HEK293 (cell line): ENCODE data around the gene APCDD1.

Experiments
- CTCF ChIA-PET: fragments of 350-600 bp; formaldehyde crosslinking; extraction: SDS; loops from one replicate; lab custom pipeline; 2021; ENCODE audit warnings: antibody characterized with exemption; lab: Yijun Ruan, JAX
- POLR2A ChIA-PET: fragments of 300-600 bp; formaldehyde crosslinking; extraction: SDS; loops from one replicate; lab custom pipeline; 2020; ENCODE audit warnings: antibody characterized with exemption, inconsistent platforms; lab: Yijun Ruan, JAX
- H3K27ac ChIP-seq: fragments of 200-500 bp; sonication (Bioruptor generic); 2 replicates; pipeline ENCODE4 v1.5.1; 2014; ENCODE audit warnings: low read depth, low read length, control low read depth, inconsistent platforms; ENCODE audit errors: extremely low read depth
- H3K36me3 ChIP-seq, 2 experiments: fragments of 200-500 bp in 1 of 2; sonication (Bioruptor generic) in 1 of 2; 1 replicate in 1 of 2; 2 replicates in 1 of 2; pipeline ENCODE4 v1.5.1; 2014 to 2017; ENCODE audit warnings: inconsistent platforms in 2 of 2, low read length in 2 of 2; ENCODE audit not compliant: control insufficient read depth in 2 of 2, insufficient read depth in 1 of 2
- H3K4me1 ChIP-seq: fragments of 200-500 bp; sonication (Bioruptor generic); 2 replicates; pipeline ENCODE4 v1.5.1; 2014; ENCODE audit warnings: mild to moderate bottlenecking, low read length, inconsistent platforms; ENCODE audit not compliant: control insufficient read depth, insufficient read depth
- H3K4me3 ChIP-seq: 2 replicates; pipeline ENCODE4 v1.5.1; 2011; ENCODE audit warnings: low read depth, mild to moderate bottlenecking, control low read depth, low read length, moderate library complexity
- H3K9me3 ChIP-seq: fragments of 200-500 bp; sonication (Bioruptor generic); 2 replicates; pipeline ENCODE4 v1.5.1; 2014; ENCODE audit warnings: low read depth, low read length, inconsistent platforms; ENCODE audit not compliant: control insufficient read depth, insufficient read depth
- ELK4 ChIP-seq: IDR thresholded peaks from 2 replicates; pipeline ENCODE4 v1.6.1; 2011; ENCODE audit warnings: mild to moderate bottlenecking, low read depth, low read length, borderline replicate concordance
- HOXC10 ChIP-seq: sonication (generic); formaldehyde crosslinking; IDR thresholded peaks from 2 replicates; pipeline ENCODE4 v1.8.1; 2023; ENCODE audit warnings: mild to moderate bottlenecking, missing genetic modification reagents
- KLF7 ChIP-seq: fragments of 450-650 bp; formaldehyde crosslinking; IDR thresholded peaks from 2 replicates; pipeline ENCODE4 v1.5.1; 2016; ENCODE audit warnings: missing biosample characterization, missing genetic modification characterization, borderline replicate concordance
- RBAK ChIP-seq: fragments of 450-650 bp; formaldehyde crosslinking; IDR thresholded peaks from 2 replicates; pipeline ENCODE4 v1.5.1; 2016; ENCODE audit warnings: missing biosample characterization, missing genetic modification characterization
- ZBTB21 ChIP-seq: fragments of 450-650 bp; formaldehyde crosslinking; IDR thresholded peaks from 2 replicates; pipeline ENCODE4 v1.5.1; 2017; ENCODE audit warnings: missing biosample characterization, missing genetic modification characterization
- ZNF132 ChIP-seq: fragments of 450-650 bp; formaldehyde crosslinking; IDR thresholded peaks from 2 replicates; pipeline ENCODE4 v1.5.1; 2017; ENCODE audit warnings: missing biosample characterization, missing genetic modification characterization, borderline replicate concordance
- ZNF138 ChIP-seq: fragments of 450-650 bp; formaldehyde crosslinking; IDR thresholded peaks from 2 replicates; pipeline ENCODE4 v1.5.1; 2016; ENCODE audit warnings: missing biosample characterization, missing genetic modification characterization, borderline replicate concordance
- ZNF19 ChIP-seq: fragments of 450-650 bp; formaldehyde crosslinking; IDR thresholded peaks from 2 replicates; pipeline ENCODE4; 2016; ENCODE audit warnings: missing biosample characterization, missing genetic modification characterization, low read depth
- ZNF221 ChIP-seq: fragments of 450-650 bp; formaldehyde crosslinking; IDR thresholded peaks from 2 replicates; pipeline ENCODE4 v1.5.1; 2017; ENCODE audit warnings: missing biosample characterization, missing genetic modification characterization, borderline replicate concordance
- ZNF529 ChIP-seq: fragments of 450-650 bp; formaldehyde crosslinking; IDR thresholded peaks from 2 replicates; pipeline ENCODE4 v1.5.1; 2017; ENCODE audit warnings: missing genetic modification characterization, missing biosample characterization; ENCODE audit not compliant: insufficient replicate concordance
- ZNF776 ChIP-seq: fragments of 450-650 bp; formaldehyde crosslinking; IDR thresholded peaks from 2 replicates; pipeline ENCODE4 v1.5.0; 2017; ENCODE audit warnings: missing biosample characterization, missing genetic modification characterization, borderline replicate concordance
- ZSCAN18 ChIP-seq: fragments of 450-650 bp; formaldehyde crosslinking; IDR thresholded peaks from 2 replicates; pipeline ENCODE4 v1.5.1; 2016; ENCODE audit warnings: missing biosample characterization, missing genetic modification characterization
- TF ChIP-seq, protein P1 (sequence below): fragments of 450-650 bp; formaldehyde crosslinking; IDR thresholded peaks from 2 replicates; pipeline ENCODE4 v1.5.1; 2016; ENCODE audit warnings: missing biosample characterization, missing genetic modification characterization, borderline replicate concordance
- TF ChIP-seq, protein P2 (sequence below): fragments of 450-650 bp; formaldehyde crosslinking; IDR thresholded peaks from 2 replicates; pipeline ENCODE4 v1.5.1; 2017; ENCODE audit warnings: missing biosample characterization, missing genetic modification characterization
- TF ChIP-seq, protein P3 (sequence below): fragments of 450-650 bp; IDR thresholded peaks from 2 replicates; pipeline ENCODE4 v1.5.1; 2018; ENCODE audit warnings: missing biosample characterization, missing genetic modification characterization
- TF ChIP-seq, protein P4 (sequence below): fragments of 450-650 bp; formaldehyde crosslinking; conservative IDR thresholded peaks from 2 replicates; pipeline ENCODE4 v1.5.1; 2016; ENCODE audit warnings: low read depth, missing biosample characterization, missing genetic modification characterization

Gene APCDD1

DNA sequence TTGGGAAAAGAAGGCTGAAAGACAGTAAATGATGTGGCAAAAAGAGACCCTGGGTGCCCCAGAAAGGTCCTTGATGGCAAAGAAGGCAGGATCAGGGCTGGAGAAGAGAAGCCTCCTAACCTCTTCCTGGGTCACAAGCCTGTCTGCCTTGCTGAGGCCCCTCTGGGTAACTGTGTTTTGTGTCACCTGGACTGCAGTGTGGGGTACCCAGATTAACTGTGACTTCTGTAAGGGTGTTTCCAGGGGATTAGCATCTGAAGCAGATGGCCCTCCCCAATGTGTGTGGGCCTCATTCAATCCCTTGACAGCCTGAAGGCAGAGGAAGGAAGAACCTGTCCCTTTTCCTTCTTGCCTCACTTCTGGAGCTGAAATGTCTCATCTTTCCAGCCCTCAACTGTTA is 35.6 kb upstream of the APCDD1 start (continued):
- TF ChIP-seq, protein P1, sequence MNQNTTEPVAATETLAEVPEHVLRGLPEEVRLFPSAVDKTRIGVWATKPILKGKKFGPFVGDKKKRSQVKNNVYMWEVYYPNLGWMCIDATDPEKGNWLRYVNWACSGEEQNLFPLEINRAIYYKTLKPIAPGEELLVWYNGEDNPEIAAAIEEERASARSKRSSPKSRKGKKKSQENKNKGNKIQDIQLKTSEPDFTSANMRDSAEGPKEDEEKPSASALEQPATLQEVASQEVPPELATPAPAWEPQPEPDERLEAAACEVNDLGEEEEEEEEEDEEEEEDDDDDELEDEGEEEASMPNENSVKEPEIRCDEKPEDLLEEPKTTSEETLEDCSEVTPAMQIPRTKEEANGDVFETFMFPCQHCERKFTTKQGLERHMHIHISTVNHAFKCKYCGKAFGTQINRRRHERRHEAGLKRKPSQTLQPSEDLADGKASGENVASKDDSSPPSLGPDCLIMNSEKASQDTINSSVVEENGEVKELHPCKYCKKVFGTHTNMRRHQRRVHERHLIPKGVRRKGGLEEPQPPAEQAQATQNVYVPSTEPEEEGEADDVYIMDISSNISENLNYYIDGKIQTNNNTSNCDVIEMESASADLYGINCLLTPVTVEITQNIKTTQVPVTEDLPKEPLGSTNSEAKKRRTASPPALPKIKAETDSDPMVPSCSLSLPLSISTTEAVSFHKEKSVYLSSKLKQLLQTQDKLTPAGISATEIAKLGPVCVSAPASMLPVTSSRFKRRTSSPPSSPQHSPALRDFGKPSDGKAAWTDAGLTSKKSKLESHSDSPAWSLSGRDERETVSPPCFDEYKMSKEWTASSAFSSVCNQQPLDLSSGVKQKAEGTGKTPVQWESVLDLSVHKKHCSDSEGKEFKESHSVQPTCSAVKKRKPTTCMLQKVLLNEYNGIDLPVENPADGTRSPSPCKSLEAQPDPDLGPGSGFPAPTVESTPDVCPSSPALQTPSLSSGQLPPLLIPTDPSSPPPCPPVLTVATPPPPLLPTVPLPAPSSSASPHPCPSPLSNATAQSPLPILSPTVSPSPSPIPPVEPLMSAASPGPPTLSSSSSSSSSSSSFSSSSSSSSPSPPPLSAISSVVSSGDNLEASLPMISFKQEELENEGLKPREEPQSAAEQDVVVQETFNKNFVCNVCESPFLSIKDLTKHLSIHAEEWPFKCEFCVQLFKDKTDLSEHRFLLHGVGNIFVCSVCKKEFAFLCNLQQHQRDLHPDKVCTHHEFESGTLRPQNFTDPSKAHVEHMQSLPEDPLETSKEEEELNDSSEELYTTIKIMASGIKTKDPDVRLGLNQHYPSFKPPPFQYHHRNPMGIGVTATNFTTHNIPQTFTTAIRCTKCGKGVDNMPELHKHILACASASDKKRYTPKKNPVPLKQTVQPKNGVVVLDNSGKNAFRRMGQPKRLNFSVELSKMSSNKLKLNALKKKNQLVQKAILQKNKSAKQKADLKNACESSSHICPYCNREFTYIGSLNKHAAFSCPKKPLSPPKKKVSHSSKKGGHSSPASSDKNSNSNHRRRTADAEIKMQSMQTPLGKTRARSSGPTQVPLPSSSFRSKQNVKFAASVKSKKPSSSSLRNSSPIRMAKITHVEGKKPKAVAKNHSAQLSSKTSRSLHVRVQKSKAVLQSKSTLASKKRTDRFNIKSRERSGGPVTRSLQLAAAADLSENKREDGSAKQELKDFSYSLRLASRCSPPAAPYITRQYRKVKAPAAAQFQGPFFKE (tag by site-specific recombination), result no peak
- TF ChIP-seq ELK4, result no peak
- no peak for TF ChIP-seq HOXC10 (CRISPR knock-in tag)
- TF ChIP-seq, protein P2, sequence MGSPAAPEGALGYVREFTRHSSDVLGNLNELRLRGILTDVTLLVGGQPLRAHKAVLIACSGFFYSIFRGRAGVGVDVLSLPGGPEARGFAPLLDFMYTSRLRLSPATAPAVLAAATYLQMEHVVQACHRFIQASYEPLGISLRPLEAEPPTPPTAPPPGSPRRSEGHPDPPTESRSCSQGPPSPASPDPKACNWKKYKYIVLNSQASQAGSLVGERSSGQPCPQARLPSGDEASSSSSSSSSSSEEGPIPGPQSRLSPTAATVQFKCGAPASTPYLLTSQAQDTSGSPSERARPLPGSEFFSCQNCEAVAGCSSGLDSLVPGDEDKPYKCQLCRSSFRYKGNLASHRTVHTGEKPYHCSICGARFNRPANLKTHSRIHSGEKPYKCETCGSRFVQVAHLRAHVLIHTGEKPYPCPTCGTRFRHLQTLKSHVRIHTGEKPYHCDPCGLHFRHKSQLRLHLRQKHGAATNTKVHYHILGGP (tag by site-specific recombination), result no peak
- TF ChIP-seq ZNF776 (tag by site-specific recombination), result no peak

- Histone ChIP-seq H3K4me3 (no peak overlapping the region), H3K27ac (no peak overlapping the region), H3K36me3 (no peaks in the 10 kb centered on the region), H3K9me3 (no peaks in the 10 kb centered on the region), H3K4me1 (no peaks in the 10 kb centered on the region)
- ChIA-PET POLR2A (no interaction called here), CTCF (no interaction called here)
- TF ChIP-seq KLF7 (tag by site-specific recombination) (no peak), ZNF19 (no peak), ZNF132 (tag by site-specific recombination) (no peak), ZNF529 (tag by site-specific recombination) (no peak), ZNF138 (tag by site-specific recombination) (no peak), ZBTB21 (tag by site-specific recombination) (no peak), RBAK (no peak), HOXC10 (CRISPR knock-in tag) (no peak), ELK4 (no peak), ZSCAN18 (tag by site-specific recombination) (no peak), ZNF221 (tag by site-specific recombination) (no peak)
- TF ChIP-seq, protein P3, sequence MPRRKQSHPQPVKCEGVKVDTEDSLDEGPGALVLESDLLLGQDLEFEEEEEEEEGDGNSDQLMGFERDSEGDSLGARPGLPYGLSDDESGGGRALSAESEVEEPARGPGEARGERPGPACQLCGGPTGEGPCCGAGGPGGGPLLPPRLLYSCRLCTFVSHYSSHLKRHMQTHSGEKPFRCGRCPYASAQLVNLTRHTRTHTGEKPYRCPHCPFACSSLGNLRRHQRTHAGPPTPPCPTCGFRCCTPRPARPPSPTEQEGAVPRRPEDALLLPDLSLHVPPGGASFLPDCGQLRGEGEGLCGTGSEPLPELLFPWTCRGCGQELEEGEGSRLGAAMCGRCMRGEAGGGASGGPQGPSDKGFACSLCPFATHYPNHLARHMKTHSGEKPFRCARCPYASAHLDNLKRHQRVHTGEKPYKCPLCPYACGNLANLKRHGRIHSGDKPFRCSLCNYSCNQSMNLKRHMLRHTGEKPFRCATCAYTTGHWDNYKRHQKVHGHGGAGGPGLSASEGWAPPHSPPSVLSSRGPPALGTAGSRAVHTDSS, result no peak
- TF ChIP-seq, protein P4, sequence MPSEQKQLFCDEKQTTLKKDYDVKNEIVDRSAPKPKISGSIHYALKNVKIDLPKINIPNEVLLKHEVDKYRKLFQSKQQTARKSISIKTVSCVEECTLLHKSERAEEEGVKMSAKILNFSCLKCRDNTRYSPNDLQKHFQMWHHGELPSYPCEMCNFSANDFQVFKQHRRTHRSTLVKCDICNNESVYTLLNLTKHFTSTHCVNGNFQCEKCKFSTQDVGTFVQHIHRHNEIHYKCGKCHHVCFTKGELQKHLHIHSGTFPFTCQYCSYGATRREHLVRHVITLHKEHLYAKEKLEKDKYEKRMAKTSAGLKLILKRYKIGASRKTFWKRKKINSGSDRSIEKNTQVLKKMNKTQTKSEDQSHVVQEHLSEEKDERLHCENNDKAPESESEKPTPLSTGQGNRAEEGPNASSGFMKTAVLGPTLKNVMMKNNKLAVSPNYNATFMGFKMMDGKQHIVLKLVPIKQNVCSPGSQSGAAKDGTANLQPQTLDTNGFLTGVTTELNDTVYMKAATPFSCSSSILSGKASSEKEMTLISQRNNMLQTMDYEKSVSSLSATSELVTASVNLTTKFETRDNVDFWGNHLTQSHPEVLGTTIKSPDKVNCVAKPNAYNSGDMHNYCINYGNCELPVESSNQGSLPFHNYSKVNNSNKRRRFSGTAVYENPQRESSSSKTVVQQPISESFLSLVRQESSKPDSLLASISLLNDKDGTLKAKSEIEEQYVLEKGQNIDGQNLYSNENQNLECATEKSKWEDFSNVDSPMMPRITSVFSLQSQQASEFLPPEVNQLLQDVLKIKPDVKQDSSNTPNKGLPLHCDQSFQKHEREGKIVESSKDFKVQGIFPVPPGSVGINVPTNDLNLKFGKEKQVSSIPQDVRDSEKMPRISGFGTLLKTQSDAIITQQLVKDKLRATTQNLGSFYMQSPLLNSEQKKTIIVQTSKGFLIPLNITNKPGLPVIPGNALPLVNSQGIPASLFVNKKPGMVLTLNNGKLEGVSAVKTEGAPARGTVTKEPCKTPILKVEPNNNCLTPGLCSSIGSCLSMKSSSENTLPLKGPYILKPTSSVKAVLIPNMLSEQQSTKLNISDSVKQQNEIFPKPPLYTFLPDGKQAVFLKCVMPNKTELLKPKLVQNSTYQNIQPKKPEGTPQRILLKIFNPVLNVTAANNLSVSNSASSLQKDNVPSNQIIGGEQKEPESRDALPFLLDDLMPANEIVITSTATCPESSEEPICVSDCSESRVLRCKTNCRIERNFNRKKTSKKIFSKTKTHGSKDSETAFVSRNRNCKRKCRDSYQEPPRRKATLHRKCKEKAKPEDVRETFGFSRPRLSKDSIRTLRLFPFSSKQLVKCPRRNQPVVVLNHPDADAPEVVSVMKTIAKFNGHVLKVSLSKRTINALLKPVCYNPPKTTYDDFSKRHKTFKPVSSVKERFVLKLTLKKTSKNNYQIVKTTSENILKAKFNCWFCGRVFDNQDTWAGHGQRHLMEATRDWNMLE (tag by site-specific recombination), result no peak
Observed at GRCh38 chr18:10419420-10420103, 34.9 kb upstream of the APCDD1 start.
